HG02938 (cell line): Measurements from ENCODE around the gene NISCH.

ENCODE experiments used
- ATAC-seq: cut with Tn5 transposase; IDR thresholded peaks from one replicate; pipeline ENCODE4 v1.9.1; 2021; ENCODE audit warnings: mild to moderate bottlenecking, moderate library complexity; ENCODE audit not compliant: unreplicated experiment

NISCH gene

GRCh38 chr3:52511509-52511908 is 56.1 kb downstream of the NISCH start:
- no peak for ATAC-seq

GRCh38 chr3:52512105-52512504 is 56.7 kb downstream of the NISCH start:
- ATAC-seq = no peak

- no peak for ATAC-seq
These were observed 57.3 kb downstream of the NISCH start for GRCh38 chr3:52512727-52513126.

GRCh38 chr3:52513281-52513680 is 57.9 kb downstream of the NISCH start:
- ATAC-seq = no peak

- ATAC-seq = no peak
These were observed 59.2 kb downstream of the NISCH start for GRCh38 chr3:52514576-52514975.

- no peak for ATAC-seq
These were observed 59.8 kb downstream of the NISCH start for GRCh38 chr3:52515192-52515591.

- ATAC-seq = no peak
These were observed 61.2 kb downstream of the NISCH start for GRCh38 chr3:52516509-52517195.

GRCh38 chr3:52517796-52518722 is 62.7 kb downstream of the NISCH start:
- no peak for ATAC-seq

- ATAC-seq = no peak
These were observed 63.5 kb downstream of the NISCH start for GRCh38 chr3:52518723-52519444.

GRCh38 chr3:52519445-52520140 is 64.2 kb downstream of the NISCH start:
- ATAC-seq = no peak

- ATAC-seq = no peak
These were observed 64.8 kb downstream of the NISCH start for GRCh38 chr3:52520141-52520667.

- ATAC-seq = no peak
These were observed 65.5 kb downstream of the NISCH start for GRCh38 chr3:52520716-52521487.

- ATAC-seq = no peak
These were observed 66.1 kb downstream of the NISCH start for GRCh38 chr3:52521488-52521824.

- ATAC-seq = no peak
These were observed 66.7 kb downstream of the NISCH start for GRCh38 chr3:52521881-52522650.

GRCh38 chr3:52522651-52523251 is 67.3 kb downstream of the NISCH start:
- ATAC-seq = no peak

- no peak for ATAC-seq
These were observed 68.2 kb downstream of the NISCH start for GRCh38 chr3:52523386-52524257.

- ATAC-seq = no peak
These were observed 68.9 kb downstream of the NISCH start for GRCh38 chr3:52524258-52524751.
